GM23338 (cell line): ENCODE data around the gene SLC23A1. TPM values are rescaled to one million over a fixed set of nuclear protein-coding genes. Genes with fewer than 3 reads are reported as not detected.
A peak's percentile ranks its signal among the peaks of the same experiment; 100 is the strongest.

ENCODE experiments used
- ATAC-seq: fragments of 200-7000 bp; cut with Tn5 transposase; 3 replicates; pipeline ENCODE4 v1.9.1; 2020
- DNase-seq: peaks from one replicate; pipeline ENCODE4 v3.0.0-alpha.2; 2015; ENCODE audit warnings: low spot score
- H2AFZ ChIP-seq: fragments of 200-600 bp; sonication (generic); 2 replicates; pipeline ENCODE4 v1.8.0; 2016; ENCODE audit warnings: antibody characterized with exemption, mild to moderate bottlenecking, moderate library complexity
- H3F3A ChIP-seq: fragments of 200-600 bp; sonication (generic); replicated peaks from 2 replicates; pipeline ENCODE4 v1.8.0; 2017; ENCODE audit warnings: antibody characterized with exemption, mixed run types, low read depth
- H3K27ac ChIP-seq: fragments of 200-600 bp; sonication (generic); 2 replicates; pipeline ENCODE4 v1.6.1; 2016; ENCODE audit warnings: low read depth
- H3K27me3 ChIP-seq: fragments of 200-600 bp; sonication (generic); 2 replicates; pipeline ENCODE4 v1.8.0; 2016; ENCODE audit warnings: mild to moderate bottlenecking, mixed run types, moderate library complexity; ENCODE audit not compliant: insufficient read depth
- H3K36me3 ChIP-seq: fragments of 200-600 bp; sonication (generic); 2 replicates; pipeline ENCODE4 v1.8.0; 2016; ENCODE audit warnings: mild to moderate bottlenecking; ENCODE audit not compliant: insufficient read depth
- H3K4me1 ChIP-seq: fragments of 200-600 bp; sonication (generic); 2 replicates; pipeline ENCODE4 v1.8.0; 2016; ENCODE audit warnings: mild to moderate bottlenecking, moderate library complexity; ENCODE audit not compliant: insufficient read depth
- H3K4me2 ChIP-seq: fragments of 200-600 bp; sonication (generic); 2 replicates; pipeline ENCODE4 v1.7.1; 2017; ENCODE audit warnings: mixed run types
- H3K4me3 ChIP-seq: fragments of 200-600 bp; sonication (generic); 2 replicates; pipeline ENCODE4 v1.6.1; 2016; ENCODE audit warnings: mixed run types
- H3K79me2 ChIP-seq: fragments of 200-600 bp; sonication (generic); replicated peaks from 2 replicates; pipeline ENCODE4 v1.8.0; 2017; ENCODE audit warnings: mild to moderate bottlenecking; ENCODE audit not compliant: insufficient read depth
- H3K9me2 ChIP-seq: fragments of 200-600 bp; sonication (generic); 2 replicates; pipeline ENCODE4 v1.8.0; 2017; ENCODE audit not compliant: insufficient read depth
- H4K20me1 ChIP-seq: fragments of 200-600 bp; sonication (generic); replicated peaks from 2 replicates; pipeline ENCODE4 v1.8.0; 2017; ENCODE audit warnings: mild to moderate bottlenecking; ENCODE audit not compliant: insufficient read depth
- H3K27ac Mint-ChIP-seq: 2 replicates; pipeline ENCODE4 v1.8.0; 2020; ENCODE audit warnings: inconsistent platforms, mild to moderate bottlenecking, moderate library complexity, mixed read lengths
- H3K27me3 Mint-ChIP-seq: 3 replicates; pipeline ENCODE4 v1.8.0; 2022; ENCODE audit warnings: low read depth, mild to moderate bottlenecking, moderate library complexity, mixed read lengths, inconsistent platforms; ENCODE audit not compliant: insufficient read depth, poor library complexity
- H3K36me3 Mint-ChIP-seq: 3 replicates; pipeline ENCODE4 v1.8.0; 2021; ENCODE audit warnings: low read depth, mild to moderate bottlenecking, inconsistent platforms, moderate library complexity, mixed read lengths
- H3K4me1 Mint-ChIP-seq: 3 replicates; pipeline ENCODE4 v1.8.0; 2020; ENCODE audit warnings: mild to moderate bottlenecking, inconsistent platforms, mixed read lengths
- H3K4me3 Mint-ChIP-seq: 3 replicates; pipeline ENCODE4 v1.8.0; 2021; ENCODE audit warnings: moderate library complexity, mild to moderate bottlenecking, inconsistent platforms, mixed read lengths
- H3K9me3 Mint-ChIP-seq: 3 replicates; pipeline ENCODE4 v1.8.0; 2020; ENCODE audit warnings: moderate library complexity, mild to moderate bottlenecking, inconsistent platforms, mixed read lengths
- CREB1 ChIP-seq: fragments of 250-450 bp; sonication (Bioruptor Pico); IDR thresholded peaks from 2 replicates; pipeline ENCODE4 v1.5.0; 2020; ENCODE audit warnings: low read depth, mild to moderate bottlenecking, moderate library complexity
- EZH2phosphoT487 ChIP-seq: fragments of 200-600 bp; sonication (generic); IDR thresholded peaks from one replicate; pipeline ENCODE4 v1.8.1; 2018; ENCODE audit warnings: antibody characterized with exemption; ENCODE audit not compliant: unreplicated experiment
- JUNB ChIP-seq: IDR thresholded peaks from one replicate; pipeline ENCODE4 v1.6.1; 2016; ENCODE audit warnings: antibody characterized with exemption; ENCODE audit not compliant: unreplicated experiment
- NANOG ChIP-seq: IDR thresholded peaks from 2 replicates; pipeline ENCODE4 v1.6.1; 2016; ENCODE audit warnings: antibody characterized with exemption, borderline replicate concordance
- POLR2AphosphoS5 ChIP-seq: IDR thresholded peaks from 2 replicates; pipeline ENCODE4 v1.6.1; 2016; ENCODE audit warnings: antibody characterized with exemption, low read depth
- STAT1 ChIP-seq: IDR thresholded peaks from one replicate; pipeline ENCODE4 v1.6.1; 2016; ENCODE audit warnings: antibody characterized with exemption; ENCODE audit not compliant: unreplicated experiment
- ZNF114 ChIP-seq: fragments of 250-450 bp; sonication (Bioruptor Pico); IDR thresholded peaks from 2 replicates; pipeline ENCODE4 v1.5.0; 2020; ENCODE audit warnings: mild to moderate bottlenecking, moderate library complexity
- polyA plus RNA-seq: library from polyadenylated mRNA; unstranded; fragments of >200 nt; fragmentation: Nextera tagmentation; extraction: Ambion mirVana; gene quantifications from 2 replicates; pipeline ENCODE4 v1.2.1, GENCODE V29; 2016
- total RNA-seq: library from RNA; depleted of rRNA; stranded (reverse); fragments of >200 nt; shearing (Covaris generic); gene quantifications from 2 replicates; pipeline ENCODE4 v1.2.3, GENCODE V29; 2014
- TF ChIP-seq, protein P1 (sequence below): IDR thresholded peaks from 2 replicates; pipeline ENCODE4 v1.6.1; 2016; ENCODE audit warnings: antibody characterized with exemption
- TF ChIP-seq, protein P2 (sequence below), 2 experiments: fragments of 200-600 bp in 1 of 2; sonication (generic) in 1 of 2; conservative IDR thresholded peaks; 2 replicates each; pipeline versions ENCODE4 v1.5.1 to v1.6.1; 2016 to 2017; ENCODE audit warnings: antibody characterized with exemption in 2 of 2, low read depth in 2 of 2, mild to moderate bottlenecking in 2 of 2, moderate library complexity in 1 of 2
- TF ChIP-seq, protein P3 (sequence below): IDR thresholded peaks from one replicate; pipeline ENCODE4 v1.6.1; 2018; ENCODE audit warnings: antibody characterized with exemption; ENCODE audit not compliant: unreplicated experiment

Gene SLC23A1
- total and polyA plus RNA-seq, 2 experiments from 2014 or later = 0.29 TPM; not detected in 1

DNA sequence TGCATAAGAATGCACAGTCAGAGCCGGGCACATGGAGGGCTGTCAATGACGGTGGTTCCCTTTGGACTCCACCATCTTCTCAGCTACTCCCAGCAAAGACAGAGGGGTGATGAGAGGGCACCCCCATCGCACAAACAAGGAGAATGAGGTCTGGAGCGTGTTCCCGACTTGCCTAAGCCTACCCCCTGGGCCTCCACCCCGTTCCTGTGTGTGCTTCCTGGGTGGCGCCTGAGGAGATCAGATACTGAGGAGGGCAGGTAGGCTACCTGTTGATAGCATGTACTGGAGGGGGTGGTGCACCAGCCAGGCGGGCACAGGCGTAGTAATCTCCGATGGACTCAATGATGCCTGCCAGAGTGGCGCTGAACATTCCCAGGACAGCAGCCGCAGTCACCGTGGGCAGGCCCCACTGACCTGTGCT is 4.1 kb downstream of the SLC23A1 start:
- peaks cover 8% of the 10 kb centered on the region for H3K27me3 Mint-ChIP-seq
- no peak overlapping the region for H3K27ac ChIP-seq
- H3K9me3 Mint-ChIP-seq = no peaks in the 10 kb centered on the region
- H3K4me3 Mint-ChIP-seq = no peak overlapping the region
- no peaks in the 10 kb centered on the region for H3K36me3 ChIP-seq
- peak overlapping the region; percentile 71; the same call in 1 of the 2 replicates for H3K4me2 ChIP-seq
- no peak overlapping the region for H3K27ac Mint-ChIP-seq
- ATAC-seq (no peak), DNase-seq (no peak)
- H3K36me3 Mint-ChIP-seq = peaks cover 2% of the 10 kb centered on the region; the same call in 1 of the 3 replicates
- no peak overlapping the region for H2AFZ ChIP-seq
- H3K4me3 ChIP-seq = 0 out of 2 replicates have a peak overlapping the region, but pooled peaks have one; percentile 35
- H3K9me2 ChIP-seq = no peaks in the 10 kb centered on the region
- no peaks in the 10 kb centered on the region; the same call in 1 of the 2 replicates for H3F3A ChIP-seq
- peaks cover 10% of the 10 kb centered on the region; the same call in 2 of the 3 replicates for H3K4me1 Mint-ChIP-seq
- no peaks in the 10 kb centered on the region; the same call in 1 of the 2 replicates for H4K20me1 ChIP-seq
- TF ChIP-seq, protein P1, sequence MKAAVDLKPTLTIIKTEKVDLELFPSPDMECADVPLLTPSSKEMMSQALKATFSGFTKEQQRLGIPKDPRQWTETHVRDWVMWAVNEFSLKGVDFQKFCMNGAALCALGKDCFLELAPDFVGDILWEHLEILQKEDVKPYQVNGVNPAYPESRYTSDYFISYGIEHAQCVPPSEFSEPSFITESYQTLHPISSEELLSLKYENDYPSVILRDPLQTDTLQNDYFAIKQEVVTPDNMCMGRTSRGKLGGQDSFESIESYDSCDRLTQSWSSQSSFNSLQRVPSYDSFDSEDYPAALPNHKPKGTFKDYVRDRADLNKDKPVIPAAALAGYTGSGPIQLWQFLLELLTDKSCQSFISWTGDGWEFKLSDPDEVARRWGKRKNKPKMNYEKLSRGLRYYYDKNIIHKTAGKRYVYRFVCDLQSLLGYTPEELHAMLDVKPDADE = no peak
- TF ChIP-seq EZH2phosphoT487 (no peak), ZNF114 (no peak), POLR2AphosphoS5 (no peak), STAT1 (no peak), CREB1 (CRISPR knock-in tag) (no peak), NANOG (no peak)
- TF ChIP-seq, protein P2, sequence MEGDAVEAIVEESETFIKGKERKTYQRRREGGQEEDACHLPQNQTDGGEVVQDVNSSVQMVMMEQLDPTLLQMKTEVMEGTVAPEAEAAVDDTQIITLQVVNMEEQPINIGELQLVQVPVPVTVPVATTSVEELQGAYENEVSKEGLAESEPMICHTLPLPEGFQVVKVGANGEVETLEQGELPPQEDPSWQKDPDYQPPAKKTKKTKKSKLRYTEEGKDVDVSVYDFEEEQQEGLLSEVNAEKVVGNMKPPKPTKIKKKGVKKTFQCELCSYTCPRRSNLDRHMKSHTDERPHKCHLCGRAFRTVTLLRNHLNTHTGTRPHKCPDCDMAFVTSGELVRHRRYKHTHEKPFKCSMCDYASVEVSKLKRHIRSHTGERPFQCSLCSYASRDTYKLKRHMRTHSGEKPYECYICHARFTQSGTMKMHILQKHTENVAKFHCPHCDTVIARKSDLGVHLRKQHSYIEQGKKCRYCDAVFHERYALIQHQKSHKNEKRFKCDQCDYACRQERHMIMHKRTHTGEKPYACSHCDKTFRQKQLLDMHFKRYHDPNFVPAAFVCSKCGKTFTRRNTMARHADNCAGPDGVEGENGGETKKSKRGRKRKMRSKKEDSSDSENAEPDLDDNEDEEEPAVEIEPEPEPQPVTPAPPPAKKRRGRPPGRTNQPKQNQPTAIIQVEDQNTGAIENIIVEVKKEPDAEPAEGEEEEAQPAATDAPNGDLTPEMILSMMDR (conservative IDR thresholded peaks at IDR 0.05; ENCODE audit: low read depth in 2 of 2) = no peak
- no peaks in the 10 kb centered on the region for H3K27me3 ChIP-seq
- H3K79me2 ChIP-seq = no peaks in the 10 kb centered on the region
- peaks cover 4% of the 10 kb centered on the region; the same call in 1 of the 2 replicates for H3K4me1 ChIP-seq

DNA sequence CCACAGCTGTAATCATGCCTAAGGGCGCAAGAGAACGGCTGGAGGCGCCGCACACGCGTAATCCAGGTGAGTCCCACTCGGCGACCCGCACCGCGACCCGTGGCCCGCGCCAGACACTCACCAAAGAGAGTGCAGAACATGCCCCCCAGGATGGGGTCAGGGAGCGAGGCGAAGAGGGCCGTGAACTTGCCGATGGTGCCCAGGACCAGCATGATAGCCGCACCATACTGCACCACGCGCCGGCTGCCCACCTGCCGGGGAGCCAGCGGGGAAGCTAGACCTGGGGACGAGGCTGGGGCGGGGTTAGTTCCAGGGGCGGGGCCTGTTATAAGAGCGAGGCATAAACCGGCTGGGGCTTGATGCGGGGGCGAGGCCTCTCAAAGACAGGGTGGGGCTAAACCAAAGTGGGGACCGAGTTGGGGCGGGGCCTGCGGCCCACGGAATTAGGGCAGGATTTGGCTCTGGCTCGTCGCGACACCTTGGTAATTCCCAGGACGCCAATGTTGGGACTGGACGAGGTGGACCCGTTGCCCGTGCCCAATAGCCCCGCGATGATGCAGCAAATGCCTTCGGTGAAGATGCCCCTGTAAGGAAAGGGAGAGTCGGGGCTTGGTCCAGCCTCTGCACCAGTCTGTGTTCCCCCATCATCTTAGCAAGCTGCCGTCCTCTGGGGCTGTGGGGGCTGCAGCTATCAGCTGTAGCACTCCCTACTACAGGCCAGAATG is 4.8 kb downstream of the SLC23A1 start:
- no peak overlapping the region for H3K27ac ChIP-seq
- H3K4me1 ChIP-seq = peaks cover 4% of the 10 kb centered on the region; the same call in 1 of the 2 replicates
- peaks cover 6% of the 10 kb centered on the region; the same call in 1 of the 3 replicates for H3K36me3 Mint-ChIP-seq
- peaks cover 3% of the 10 kb centered on the region; the same call in 1 of the 2 replicates for H3F3A ChIP-seq
- H3K79me2 ChIP-seq = no peaks in the 10 kb centered on the region
- peak; percentile 77 for DNase-seq
- no peaks in the 10 kb centered on the region for H3K27me3 ChIP-seq
- no peak overlapping the region for H3K4me3 Mint-ChIP-seq
- peak; percentile 73 for ATAC-seq
- H3K9me3 Mint-ChIP-seq = no peaks in the 10 kb centered on the region
- H3K36me3 ChIP-seq = no peaks in the 10 kb centered on the region
- H2AFZ ChIP-seq = no peak overlapping the region
- H3K9me2 ChIP-seq = no peaks in the 10 kb centered on the region
- H3K4me3 ChIP-seq = peak overlapping the region; percentile 35; the same call in 1 of the 2 replicates
- H3K4me1 Mint-ChIP-seq = peaks cover 10% of the 10 kb centered on the region; the same call in 2 of the 3 replicates
- peak overlapping the region; percentile 71 for H3K4me2 ChIP-seq
- H3K27ac Mint-ChIP-seq = no peak overlapping the region
- no peaks in the 10 kb centered on the region; the same call in 1 of the 2 replicates for H4K20me1 ChIP-seq
- peaks cover 9% of the 10 kb centered on the region for H3K27me3 Mint-ChIP-seq
- TF ChIP-seq, protein P1 = no peak
- TF ChIP-seq, protein P3, sequence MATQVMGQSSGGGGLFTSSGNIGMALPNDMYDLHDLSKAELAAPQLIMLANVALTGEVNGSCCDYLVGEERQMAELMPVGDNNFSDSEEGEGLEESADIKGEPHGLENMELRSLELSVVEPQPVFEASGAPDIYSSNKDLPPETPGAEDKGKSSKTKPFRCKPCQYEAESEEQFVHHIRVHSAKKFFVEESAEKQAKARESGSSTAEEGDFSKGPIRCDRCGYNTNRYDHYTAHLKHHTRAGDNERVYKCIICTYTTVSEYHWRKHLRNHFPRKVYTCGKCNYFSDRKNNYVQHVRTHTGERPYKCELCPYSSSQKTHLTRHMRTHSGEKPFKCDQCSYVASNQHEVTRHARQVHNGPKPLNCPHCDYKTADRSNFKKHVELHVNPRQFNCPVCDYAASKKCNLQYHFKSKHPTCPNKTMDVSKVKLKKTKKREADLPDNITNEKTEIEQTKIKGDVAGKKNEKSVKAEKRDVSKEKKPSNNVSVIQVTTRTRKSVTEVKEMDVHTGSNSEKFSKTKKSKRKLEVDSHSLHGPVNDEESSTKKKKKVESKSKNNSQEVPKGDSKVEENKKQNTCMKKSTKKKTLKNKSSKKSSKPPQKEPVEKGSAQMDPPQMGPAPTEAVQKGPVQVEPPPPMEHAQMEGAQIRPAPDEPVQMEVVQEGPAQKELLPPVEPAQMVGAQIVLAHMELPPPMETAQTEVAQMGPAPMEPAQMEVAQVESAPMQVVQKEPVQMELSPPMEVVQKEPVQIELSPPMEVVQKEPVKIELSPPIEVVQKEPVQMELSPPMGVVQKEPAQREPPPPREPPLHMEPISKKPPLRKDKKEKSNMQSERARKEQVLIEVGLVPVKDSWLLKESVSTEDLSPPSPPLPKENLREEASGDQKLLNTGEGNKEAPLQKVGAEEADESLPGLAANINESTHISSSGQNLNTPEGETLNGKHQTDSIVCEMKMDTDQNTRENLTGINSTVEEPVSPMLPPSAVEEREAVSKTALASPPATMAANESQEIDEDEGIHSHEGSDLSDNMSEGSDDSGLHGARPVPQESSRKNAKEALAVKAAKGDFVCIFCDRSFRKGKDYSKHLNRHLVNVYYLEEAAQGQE = no peak
- TF ChIP-seq ZNF114 = no peak
- TF ChIP-seq JUNB = no peak
